MCF 10A (cell line): ENCODE data around the gene GON4L. TPM values are rescaled to one million over a fixed set of nuclear protein-coding genes. Genes with fewer than 3 reads are reported as not detected.
"Not testable (repeated sequence)": the region's sequence is repeated elsewhere in the genome, so short reads cannot be mapped to it uniquely, and the experiment has no call there.

Experiments used
- BruUV-seq: library from RNA; stranded (reverse); fragments of 400-500 nt; replicated peaks from 2 replicates; lab custom pipeline; 2021; lab: Mats Ljungman, UMichigan
- CTCF ChIA-PET: fragments of 300-600 bp; sonication (Branson Sonifier 250); formaldehyde crosslinking; extraction: SDS; loops from one replicate; lab custom pipeline; 2021; ENCODE audit warnings: antibody characterized with exemption, inconsistent platforms; lab: Yijun Ruan, JAX
- POLR2A ChIA-PET: fragments of 300-600, 350-650 bp; sonication (Branson Sonifier 250); formaldehyde crosslinking; extraction: SDS; loops from one replicate; lab custom pipeline; 2020; ENCODE audit warnings: antibody characterized with exemption, inconsistent platforms; lab: Yijun Ruan, JAX
- DNase-seq: peaks from one replicate; pipeline ENCODE4 v3.0.0-alpha.2; 2018; ENCODE audit not compliant: unreplicated experiment
- H3K27ac Mint-ChIP-seq: one replicate; pipeline ENCODE4 v1.8.0; 2022; ENCODE audit warnings: mild to moderate bottlenecking, low read depth, mixed read lengths; ENCODE audit not compliant: unreplicated experiment
- H3K27me3 Mint-ChIP-seq: one replicate; pipeline ENCODE4 v1.8.0; 2022; ENCODE audit warnings: mixed read lengths; ENCODE audit not compliant: insufficient read depth, unreplicated experiment
- H3K36me3 Mint-ChIP-seq: one replicate; pipeline ENCODE4 v1.8.0; 2022; ENCODE audit warnings: mild to moderate bottlenecking, moderate library complexity, mixed read lengths; ENCODE audit not compliant: insufficient read depth, unreplicated experiment
- H3K4me1 Mint-ChIP-seq: one replicate; pipeline ENCODE4 v1.8.0; 2022; ENCODE audit warnings: mixed read lengths; ENCODE audit not compliant: insufficient read depth, unreplicated experiment
- H3K4me3 Mint-ChIP-seq: one replicate; pipeline ENCODE4 v1.8.0; 2022; ENCODE audit warnings: mild to moderate bottlenecking, moderate library complexity, mixed read lengths; ENCODE audit not compliant: unreplicated experiment
- H3K9me3 Mint-ChIP-seq: one replicate; pipeline ENCODE4 v1.8.0; 2022; ENCODE audit warnings: mixed read lengths; ENCODE audit not compliant: unreplicated experiment
- intact Hi-C: fragments of 100-400 bp; cut with micrococcal nuclease; formaldehyde crosslinking; loops from 2 replicates; pipeline ENCODE4 v1.14.1; 2022
- total RNA-seq: library from RNA; stranded (reverse); gene quantifications from 2 replicates; pipeline ENCODE4 v1.2.3, GENCODE V29; 2022
- TF ChIP-seq, protein P1 (sequence below): fragments of 200-600 bp; IDR thresholded peaks from one replicate; pipeline ENCODE4 v1.8.0; 2022; ENCODE audit warnings: antibody characterized with exemption, mild to moderate bottlenecking; ENCODE audit not compliant: unreplicated experiment

GON4L gene
- total RNA-seq, 1 experiment from 2014 or later, result 60.1 TPM

DNA sequence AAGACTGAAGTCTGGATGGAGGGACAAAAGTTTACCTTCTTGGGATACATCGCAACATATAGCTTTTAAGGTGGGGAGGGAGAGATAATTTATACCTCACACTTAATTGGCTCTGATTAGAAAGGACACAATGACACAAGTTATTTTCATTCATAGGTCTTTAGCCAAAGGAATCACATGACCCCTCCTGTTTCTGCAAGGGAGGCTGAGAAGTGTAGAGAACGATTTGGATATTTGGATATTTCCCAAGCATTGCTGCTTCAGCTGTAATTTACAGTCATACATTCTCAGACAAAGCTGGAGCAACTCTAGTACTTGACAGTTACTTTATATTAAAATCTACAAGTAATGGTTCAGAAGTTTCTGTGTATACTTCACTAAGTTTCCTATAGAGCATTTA is 143.9 kb downstream of the GON4L start:
- Mint-ChIP-seq H3K9me3 (no peaks in the 10 kb centered on the region), H3K36me3 (peaks cover 76% of the 10 kb centered on the region), H3K4me1 (no peaks in the 10 kb centered on the region), H3K4me3 (no peak overlapping the region), H3K27ac (no peak overlapping the region), H3K27me3 (no peaks in the 10 kb centered on the region)
- no peak for DNase-seq
- ChIA-PET POLR2A (interaction anchor here (0.6 to 0.9 kb wide), 4 partner anchors 19 to 591 kb away, joined by 3 read pairs; no protein-coding TSS in a partner anchor), CTCF (interaction anchor here (0.6 to 2.4 kb wide), 6 partner anchors 9 to 188 kb away, joined by 3 to 9 read pairs (median 4); no protein-coding TSS in a partner anchor)
- no TSS peak for BruUV-seq
- TF ChIP-seq, protein P1, sequence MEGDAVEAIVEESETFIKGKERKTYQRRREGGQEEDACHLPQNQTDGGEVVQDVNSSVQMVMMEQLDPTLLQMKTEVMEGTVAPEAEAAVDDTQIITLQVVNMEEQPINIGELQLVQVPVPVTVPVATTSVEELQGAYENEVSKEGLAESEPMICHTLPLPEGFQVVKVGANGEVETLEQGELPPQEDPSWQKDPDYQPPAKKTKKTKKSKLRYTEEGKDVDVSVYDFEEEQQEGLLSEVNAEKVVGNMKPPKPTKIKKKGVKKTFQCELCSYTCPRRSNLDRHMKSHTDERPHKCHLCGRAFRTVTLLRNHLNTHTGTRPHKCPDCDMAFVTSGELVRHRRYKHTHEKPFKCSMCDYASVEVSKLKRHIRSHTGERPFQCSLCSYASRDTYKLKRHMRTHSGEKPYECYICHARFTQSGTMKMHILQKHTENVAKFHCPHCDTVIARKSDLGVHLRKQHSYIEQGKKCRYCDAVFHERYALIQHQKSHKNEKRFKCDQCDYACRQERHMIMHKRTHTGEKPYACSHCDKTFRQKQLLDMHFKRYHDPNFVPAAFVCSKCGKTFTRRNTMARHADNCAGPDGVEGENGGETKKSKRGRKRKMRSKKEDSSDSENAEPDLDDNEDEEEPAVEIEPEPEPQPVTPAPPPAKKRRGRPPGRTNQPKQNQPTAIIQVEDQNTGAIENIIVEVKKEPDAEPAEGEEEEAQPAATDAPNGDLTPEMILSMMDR, result no peak
- intact Hi-C loops, result no loop called here

DNA sequence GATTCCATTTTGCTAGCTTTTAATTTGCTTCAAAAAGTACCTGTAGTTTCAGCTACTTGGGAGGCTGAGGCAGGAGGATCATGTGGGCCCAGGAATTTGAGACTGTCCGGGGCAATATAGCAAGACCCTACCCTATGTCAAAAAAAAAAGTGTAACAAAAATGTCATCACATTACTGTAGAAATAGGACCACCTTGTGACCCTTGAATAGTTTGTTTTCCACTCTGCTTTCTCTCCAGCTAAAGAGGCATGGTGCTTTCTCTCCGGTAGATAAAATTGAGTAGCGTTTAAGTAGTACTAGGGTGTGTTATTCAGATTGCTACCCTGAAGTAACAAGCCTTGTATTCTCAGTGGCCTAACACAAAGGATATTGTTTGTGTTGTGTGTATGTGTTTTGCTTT is 144.4 kb downstream of the GON4L start:
- POLR2A ChIA-PET, result interaction anchor here (0.6 to 0.9 kb wide), 4 partner anchors 18 to 592 kb away, joined by 3 read pairs; no protein-coding TSS in a partner anchor
- intact Hi-C loops, H3K27me3 Mint-ChIP-seq, DNase-seq, H3K9me3 Mint-ChIP-seq, H3K27ac Mint-ChIP-seq, H3K4me3 Mint-ChIP-seq, BruUV-seq, H3K4me1 Mint-ChIP-seq: not testable (repeated sequence)
- peaks cover 77% of the 10 kb centered on the region for H3K36me3 Mint-ChIP-seq
- CTCF ChIA-PET, result interaction anchor here (0.7 to 2.4 kb wide), 8 partner anchors 10 to 419 kb away, joined by 3 to 9 read pairs (median 4); no protein-coding TSS in a partner anchor

DNA sequence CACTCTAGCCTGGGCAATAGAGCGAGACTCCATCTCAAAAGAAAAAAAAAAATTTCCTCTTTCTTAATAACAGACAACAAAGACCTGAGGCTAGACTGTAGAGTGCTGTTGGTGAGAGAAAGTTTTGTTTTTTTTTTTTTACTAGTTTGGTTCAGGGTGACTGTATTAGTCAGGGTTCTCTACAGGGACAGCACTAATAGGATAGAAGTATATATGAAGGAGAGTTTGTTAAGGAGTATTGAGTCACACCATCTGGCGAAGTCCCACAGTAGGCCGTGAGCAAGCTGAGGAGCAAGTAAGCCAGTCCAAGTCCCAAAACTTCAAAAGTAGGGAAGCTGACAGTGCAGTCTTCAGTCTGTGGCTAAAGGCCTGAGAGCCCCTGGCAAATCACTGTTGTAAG is 145.6 kb downstream of the GON4L start:
- H3K4me1 Mint-ChIP-seq, CTCF ChIA-PET, DNase-seq, BruUV-seq, POLR2A ChIA-PET, intact Hi-C loops, H3K27ac Mint-ChIP-seq, H3K9me3 Mint-ChIP-seq, H3K27me3 Mint-ChIP-seq, H3K4me3 Mint-ChIP-seq: not testable (repeated sequence)
- peaks cover 73% of the 10 kb centered on the region for H3K36me3 Mint-ChIP-seq

DNA sequence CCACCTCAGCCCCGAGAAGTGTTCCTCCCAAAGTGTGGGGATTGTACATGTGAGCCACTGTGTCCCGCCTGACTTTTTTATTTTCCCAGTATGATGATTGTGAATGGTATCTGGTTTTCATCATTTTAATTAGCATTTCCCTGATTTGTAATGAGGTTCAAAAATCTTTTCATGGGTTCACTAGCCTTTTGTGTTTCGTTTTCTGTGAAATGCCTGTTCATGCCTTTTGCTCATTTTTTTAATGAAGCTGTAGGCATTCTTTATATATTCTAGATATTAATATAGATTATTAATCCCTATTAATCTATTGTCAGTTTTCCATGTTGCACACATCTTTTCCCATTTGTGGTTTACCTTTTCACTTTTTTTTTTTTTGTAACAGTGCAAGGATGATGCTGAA is 147.6 kb downstream of the GON4L start:
- H3K4me1 Mint-ChIP-seq, result peaks cover 9% of the 10 kb centered on the region
- no peaks in the 10 kb centered on the region for H3K27me3 Mint-ChIP-seq
- no TSS peak for BruUV-seq
- peaks cover 56% of the 10 kb centered on the region for H3K36me3 Mint-ChIP-seq
- intact Hi-C loops, result no loop called here
- DNase-seq, result no peak
- H3K9me3 Mint-ChIP-seq, result peaks cover 5% of the 10 kb centered on the region
- H3K4me3 Mint-ChIP-seq, result no peak overlapping the region
- CTCF ChIA-PET, result interaction anchor here (0.6 to 1.7 kb wide), 4 partner anchors 13 to 248 kb away, joined by 3 to 4 read pairs (median 3); no protein-coding TSS in a partner anchor
- no peak overlapping the region for H3K27ac Mint-ChIP-seq
- POLR2A ChIA-PET, result interaction anchor here (0.7 to 1.2 kb wide), 3 partner anchors 16 to 271 kb away, joined by 3 to 4 read pairs (median 3); partner anchors contain the start of gene ASH1L
- TF ChIP-seq, protein P1, result no peak

DNA sequence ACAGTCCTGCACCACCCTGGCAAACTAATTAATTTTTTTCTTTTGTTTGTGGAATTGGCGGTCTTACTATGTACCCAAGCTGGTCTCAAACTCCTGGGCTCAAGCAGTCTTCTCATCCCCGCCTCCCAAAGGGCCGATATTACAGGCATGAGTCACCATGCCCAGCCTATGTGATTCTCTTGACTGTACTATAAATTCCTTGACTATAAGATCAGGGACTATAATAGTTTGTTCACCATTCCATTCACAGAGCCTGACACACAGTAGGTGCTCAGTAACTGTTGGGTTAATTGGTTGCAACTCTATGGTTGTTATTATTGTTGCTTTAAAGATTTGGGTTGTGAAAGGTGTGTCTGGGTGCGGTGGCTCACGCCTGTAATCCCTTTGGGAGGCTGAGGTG is 150.9 kb downstream of the GON4L start:
- TF ChIP-seq, protein P1, result no peak
- Mint-ChIP-seq H3K4me1 (peaks cover 20% of the 10 kb centered on the region), H3K27me3 (no peaks in the 10 kb centered on the region), H3K36me3 (peaks cover 27% of the 10 kb centered on the region), H3K9me3 (peaks cover 5% of the 10 kb centered on the region), H3K4me3 (no peak overlapping the region), H3K27ac (no peak overlapping the region)
- DNase-seq, result peak; percentile 56
- intact Hi-C loops, result no loop called here
- POLR2A ChIA-PET, result interaction anchor here (0.6 to 1.9 kb wide), 4 partner anchors 9 to 54 kb away, joined by 3 to 7 read pairs (median 4); no protein-coding TSS in a partner anchor
- CTCF ChIA-PET, result interaction anchor here (0.6 to 1.7 kb wide), 3 partner anchors 12 to 114 kb away, joined by 3 to 4 read pairs (median 3); no protein-coding TSS in a partner anchor
- BruUV-seq, result no TSS peak

DNA sequence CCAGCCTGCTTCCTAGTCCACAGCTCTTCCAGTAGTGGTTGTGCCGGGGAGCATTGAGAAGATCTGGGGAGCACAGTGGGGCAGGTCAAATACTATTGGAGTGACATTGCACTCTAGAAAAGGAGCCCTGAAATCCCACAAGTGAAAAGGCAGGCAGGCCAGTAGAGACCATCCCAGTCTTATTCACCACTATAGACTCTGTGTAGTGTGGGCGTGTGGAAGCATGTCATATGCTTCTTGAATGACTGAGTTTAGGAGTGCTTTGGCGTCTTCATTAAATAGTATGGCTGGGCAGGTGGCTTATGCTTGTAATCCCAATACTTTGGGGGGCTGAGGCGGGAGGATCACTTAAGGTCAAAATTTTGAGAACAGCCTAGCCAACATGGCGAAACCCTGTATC is 152.6 kb downstream of the GON4L start:
- H3K9me3 Mint-ChIP-seq, H3K27me3 Mint-ChIP-seq, H3K4me3 Mint-ChIP-seq, intact Hi-C loops, DNase-seq, BruUV-seq, POLR2A ChIA-PET: not testable (repeated sequence)
- peak overlapping the region; percentile 13 for H3K27ac Mint-ChIP-seq
- CTCF ChIA-PET, result interaction anchor here (1.7 kb wide), 1 partner anchor 10 kb away, joined by 4 read pairs; no protein-coding TSS in a partner anchor
- peaks cover 20% of the 10 kb centered on the region for H3K4me1 Mint-ChIP-seq
- H3K36me3 Mint-ChIP-seq, result peaks cover 24% of the 10 kb centered on the region
